Vagina (tissue), 2 donors: ENCODE data around the gene VWA3B.

ENCODE experiments used
- CTCF ChIP-seq, 3 experiments: fragments of 450-650 bp in 2 of 3; fragments of 200-600 bp in 1 of 3; sonication (generic) in 1 of 3; IDR thresholded peaks; one replicate each; pipeline ENCODE4 v1.5.1; 2017 to 2019; ENCODE audit warnings: antibody characterized with exemption in 3 of 3, mild to moderate bottlenecking in 2 of 3, moderate library complexity in 2 of 3
- POLR2A ChIP-seq, 2 donors: fragments of 450-650 bp; IDR thresholded peaks; one replicate each; pipeline ENCODE4 v1.6.1; 2017; ENCODE audit warnings: antibody characterized with exemption in 2 of 2, mild to moderate bottlenecking in 2 of 2, moderate library complexity in 2 of 2

- TF ChIP-seq CTCF (IDR thresholded peaks at IDR 0.05) (no peak), POLR2A (IDR thresholded peaks at IDR 0.05) (no peak)
Observed at GRCh38 chr2:98160554-98160953, 73.6 kb downstream of the VWA3B start.
